Hepatic stellate cell (primary cell): Measurements from ENCODE around the gene GCAT.
A peak's percentile ranks its signal among the peaks of the same experiment; 100 is the strongest.

Experiments used
- DNase-seq: peaks from one replicate; pipeline ENCODE4 v3.0.0; 2011; ENCODE audit warnings: low spot score

GCAT gene

GRCh38 chr22:37843741-37844089 is 36.0 kb downstream of the GCAT start:
- no peak for DNase-seq

DNA sequence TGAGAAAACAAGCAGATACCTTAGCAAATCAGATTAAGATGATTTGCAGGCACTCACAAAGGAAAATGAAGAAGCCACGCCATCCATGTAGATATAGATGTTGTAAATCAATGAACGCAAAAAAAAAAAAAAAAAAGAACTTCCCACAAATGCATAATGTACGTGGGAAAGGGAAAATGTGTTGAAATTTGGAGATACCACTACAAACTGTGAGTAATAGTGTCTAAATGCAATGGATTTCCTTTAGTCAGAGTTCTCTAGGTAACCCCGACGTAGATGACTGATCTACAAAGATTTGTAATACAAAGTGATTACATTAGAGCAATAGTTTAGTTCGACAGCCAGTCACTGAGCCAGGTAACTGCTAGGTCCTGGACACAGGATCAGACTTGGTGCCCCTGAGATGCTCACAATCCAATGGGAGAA is 37.2 kb downstream of the GCAT start:
- no peak for DNase-seq

- DNase-seq, result no peak
Observed at GRCh38 chr22:37846433-37846832, 38.7 kb downstream of the GCAT start.

DNA sequence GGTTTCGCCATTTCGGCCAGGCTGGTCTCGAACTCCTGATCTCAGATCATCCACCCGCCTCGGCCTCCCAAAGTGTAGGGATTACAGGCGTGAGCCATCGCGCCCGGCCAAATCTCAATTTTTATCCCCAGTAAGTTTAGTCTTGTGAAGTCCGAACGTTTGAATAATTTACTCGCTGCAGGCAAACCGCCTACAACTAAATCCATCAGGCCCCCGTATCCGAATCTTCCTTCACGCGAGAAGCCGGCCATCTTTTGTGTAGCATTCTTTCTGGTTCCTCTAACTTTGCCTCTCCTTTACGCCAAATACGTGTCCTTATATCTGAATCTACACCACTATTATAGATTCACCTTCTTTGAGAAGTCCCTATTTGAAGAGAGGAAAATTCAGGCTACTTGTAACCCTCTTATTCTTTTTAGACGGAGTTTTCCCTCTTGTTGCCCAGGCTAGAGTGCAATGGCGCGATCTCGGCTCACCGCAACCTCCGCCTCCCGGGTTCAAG is 40.9 kb downstream of the GCAT start:
- no peak for DNase-seq

DNA sequence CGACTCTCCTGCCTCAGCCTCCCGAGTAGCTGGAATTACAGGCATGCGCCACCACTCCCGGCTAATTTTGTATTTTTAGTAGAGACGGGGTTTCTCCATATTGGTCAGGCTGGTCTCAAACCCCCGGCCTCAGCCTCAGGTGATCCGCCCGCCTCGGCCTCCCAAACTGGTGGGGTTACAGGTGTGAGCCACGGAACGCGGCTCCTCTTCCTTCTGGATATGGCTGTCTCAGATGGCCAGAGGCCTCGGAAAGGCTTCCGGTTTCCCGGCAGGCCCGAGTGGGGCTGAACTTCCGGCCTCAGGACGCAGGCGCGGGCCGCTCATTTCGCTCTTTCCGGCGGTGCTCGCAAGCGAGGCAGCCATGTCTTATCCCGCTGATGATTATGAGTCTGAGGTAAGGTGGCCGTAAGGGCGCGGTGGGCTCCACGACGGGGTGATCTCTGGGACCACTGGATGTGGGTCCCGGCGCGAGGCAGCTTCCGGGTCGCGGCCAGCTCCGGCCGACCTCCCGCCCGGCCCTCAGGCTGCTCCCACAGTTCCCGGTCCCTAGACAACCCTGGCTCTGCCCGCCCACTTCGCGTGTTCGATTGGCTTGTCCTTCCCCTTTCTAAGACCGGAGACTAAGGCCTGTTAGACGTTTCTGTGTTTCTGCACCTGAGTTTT is 41.5 kb downstream of the GCAT start, which contains the start of gene EIF3L:
Gene EIF3L (plus strand): TSS at position 331 of the 663 bp plus-strand sequence. CDS start 31 bp downstream, at position 362.
- DNase-seq, result peak; percentile 97

- no peak for DNase-seq
Observed at GRCh38 chr22:37850801-37851200, 43.1 kb downstream of the GCAT start.

DNA sequence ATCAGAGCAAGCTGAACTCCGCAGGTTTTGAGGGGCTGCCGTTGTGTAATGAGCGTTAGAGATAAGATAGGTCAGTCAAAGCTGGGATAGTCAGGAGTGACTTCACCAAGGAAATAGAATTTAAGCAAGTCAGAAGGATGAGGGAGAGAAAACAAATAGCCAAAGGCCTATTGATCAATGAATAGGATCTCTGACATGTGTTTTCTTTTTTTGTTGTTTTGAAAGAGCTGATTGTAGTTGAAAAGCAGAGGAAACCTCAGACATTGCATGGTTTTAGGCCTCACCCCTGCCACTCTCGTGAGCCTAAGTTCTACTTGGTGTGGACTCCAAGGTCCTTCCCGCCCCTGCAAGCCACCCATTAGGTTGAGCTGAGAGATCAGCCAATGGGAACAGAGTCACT is 44.7 kb downstream of the GCAT start:
- DNase-seq, result no peak

GRCh38 chr22:37854946-37855345 is 47.2 kb downstream of the GCAT start:
- no peak for DNase-seq

DNA sequence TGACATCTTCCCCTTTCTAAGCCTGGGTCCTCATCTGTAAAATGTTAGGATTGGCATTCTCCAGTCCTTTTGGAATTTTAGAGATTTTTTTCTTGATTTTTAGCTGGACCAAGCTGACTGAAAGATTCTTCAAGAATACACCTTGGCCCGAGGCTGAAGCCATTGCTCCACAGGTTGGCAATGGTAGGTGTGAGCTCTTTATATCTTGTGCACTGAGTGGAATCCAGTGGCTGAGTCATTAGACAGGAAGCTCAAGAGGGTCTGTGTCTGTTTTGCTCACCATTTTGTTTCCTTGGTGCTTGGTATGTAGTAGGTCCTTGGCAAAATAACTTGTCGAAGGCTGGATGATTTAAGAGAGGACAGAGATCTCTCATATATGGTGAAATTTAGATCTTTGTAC is 47.7 kb downstream of the GCAT start:
- no peak for DNase-seq

DNA sequence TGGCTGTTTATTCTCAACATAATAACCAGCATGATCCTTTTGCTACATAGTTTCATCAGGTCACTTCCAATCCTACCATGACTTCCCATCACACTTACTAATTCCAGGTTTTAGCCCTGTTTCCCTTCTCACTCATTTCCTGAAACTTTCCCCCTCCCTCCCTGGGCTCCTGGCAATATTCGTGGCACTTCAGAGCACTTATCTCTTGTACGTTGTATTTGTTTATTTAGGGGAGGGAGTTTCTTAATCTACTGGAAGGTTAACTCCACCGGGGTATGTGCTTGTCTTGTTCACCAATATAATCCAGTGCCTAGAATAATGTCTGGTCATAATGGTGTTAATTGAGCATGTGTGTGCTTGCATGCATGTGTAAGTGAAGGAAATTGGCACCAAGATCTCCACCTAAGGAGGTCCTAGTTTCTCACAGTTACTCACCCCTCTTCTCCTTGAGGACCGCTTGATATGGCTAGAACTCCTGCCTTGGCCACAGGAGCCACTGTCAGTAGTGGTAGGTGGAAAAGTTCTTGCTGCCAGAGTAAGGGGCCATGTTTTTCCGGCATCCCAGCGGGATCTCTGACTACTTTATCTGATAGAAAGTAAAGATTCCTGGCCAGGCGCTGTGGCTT is 53.2 kb downstream of the GCAT start:
- DNase-seq, result no peak

GRCh38 chr22:37862570-37863325 is 55.0 kb downstream of the GCAT start:
- no peak for DNase-seq

DNA sequence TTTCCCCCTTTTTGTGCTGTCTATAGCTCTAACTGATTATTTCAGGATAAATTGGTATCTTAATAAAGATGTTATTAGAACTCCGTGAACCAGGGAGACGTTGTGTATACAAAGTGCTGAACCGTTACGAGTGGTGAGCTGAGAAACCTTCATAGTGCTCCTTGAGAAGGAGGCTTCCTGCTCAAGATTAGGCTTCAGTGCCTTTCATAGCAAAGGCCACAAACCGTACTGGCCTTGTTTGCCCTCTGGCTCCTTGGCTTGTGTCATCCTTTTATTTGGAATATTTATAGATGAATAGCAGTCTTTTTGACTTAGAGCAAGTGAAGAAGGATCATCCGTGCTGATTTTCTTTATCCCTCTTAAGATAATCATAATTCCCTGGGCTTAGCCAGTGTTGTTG is 57.8 kb downstream of the GCAT start:
- no peak for DNase-seq
